HEK293 (cell line): ENCODE results near the gene BMP2K.

Experiments used
- CTCF ChIA-PET: fragments of 350-600 bp; formaldehyde crosslinking; extraction: SDS; loops from one replicate; lab custom pipeline; 2021; ENCODE audit warnings: antibody characterized with exemption; lab: Yijun Ruan, JAX
- POLR2A ChIA-PET: fragments of 300-600 bp; formaldehyde crosslinking; extraction: SDS; loops from one replicate; lab custom pipeline; 2020; ENCODE audit warnings: antibody characterized with exemption, inconsistent platforms; lab: Yijun Ruan, JAX
- H3K27ac ChIP-seq: fragments of 200-500 bp; sonication (Bioruptor generic); 2 replicates; pipeline ENCODE4 v1.5.1; 2014; ENCODE audit warnings: low read depth, low read length, control low read depth, inconsistent platforms; ENCODE audit errors: extremely low read depth
- H3K36me3 ChIP-seq, 2 experiments: fragments of 200-500 bp in 1 of 2; sonication (Bioruptor generic) in 1 of 2; 1 replicate in 1 of 2; 2 replicates in 1 of 2; pipeline ENCODE4 v1.5.1; 2014 to 2017; ENCODE audit warnings: inconsistent platforms in 2 of 2, low read length in 2 of 2; ENCODE audit not compliant: control insufficient read depth in 2 of 2, insufficient read depth in 1 of 2
- H3K4me1 ChIP-seq: fragments of 200-500 bp; sonication (Bioruptor generic); 2 replicates; pipeline ENCODE4 v1.5.1; 2014; ENCODE audit warnings: mild to moderate bottlenecking, low read length, inconsistent platforms; ENCODE audit not compliant: control insufficient read depth, insufficient read depth
- H3K4me3 ChIP-seq: 2 replicates; pipeline ENCODE4 v1.5.1; 2011; ENCODE audit warnings: low read depth, mild to moderate bottlenecking, control low read depth, low read length, moderate library complexity
- H3K9me3 ChIP-seq: fragments of 200-500 bp; sonication (Bioruptor generic); 2 replicates; pipeline ENCODE4 v1.5.1; 2014; ENCODE audit warnings: low read depth, low read length, inconsistent platforms; ENCODE audit not compliant: control insufficient read depth, insufficient read depth
- FEZF1 ChIP-seq: fragments of 450-650 bp; formaldehyde crosslinking; IDR thresholded peaks from 2 replicates; pipeline ENCODE4 v1.5.1; 2016; ENCODE audit warnings: missing biosample characterization, missing genetic modification characterization
- HOXA7 ChIP-seq: sonication (generic); formaldehyde crosslinking; IDR thresholded peaks from 2 replicates; pipeline ENCODE4 v1.8.1; 2022; ENCODE audit warnings: missing genetic modification reagents, borderline replicate concordance
- PRDM1 ChIP-seq: fragments of 450-650 bp; formaldehyde crosslinking; IDR thresholded peaks from 2 replicates; pipeline ENCODE4; 2016; ENCODE audit warnings: missing biosample characterization, missing genetic modification characterization
- PRDM6 ChIP-seq: fragments of 450-650 bp; formaldehyde crosslinking; IDR thresholded peaks from 2 replicates; pipeline ENCODE4 v1.5.1; 2017; ENCODE audit warnings: missing biosample characterization, missing genetic modification characterization
- RBAK ChIP-seq: fragments of 450-650 bp; formaldehyde crosslinking; IDR thresholded peaks from 2 replicates; pipeline ENCODE4 v1.5.1; 2016; ENCODE audit warnings: missing biosample characterization, missing genetic modification characterization
- ZBTB20 ChIP-seq: fragments of 450-650 bp; formaldehyde crosslinking; IDR thresholded peaks from 2 replicates; pipeline ENCODE4 v1.5.1; 2016; ENCODE audit warnings: missing biosample characterization, missing genetic modification characterization
- ZBTB26 ChIP-seq: fragments of 450-650 bp; formaldehyde crosslinking; optimal IDR thresholded peaks from 2 replicates; pipeline ENCODE3; 2016; ENCODE audit warnings: missing biosample characterization, mild to moderate bottlenecking, missing genetic modification characterization
- ZBTB48 ChIP-seq: fragments of 450-650 bp; formaldehyde crosslinking; IDR thresholded peaks from 2 replicates; pipeline ENCODE4 v1.5.1; 2016; ENCODE audit warnings: missing biosample characterization, missing genetic modification characterization
- ZBTB6 ChIP-seq: fragments of 450-650 bp; formaldehyde crosslinking; IDR thresholded peaks from 2 replicates; pipeline ENCODE4 v1.5.1; 2017; ENCODE audit warnings: missing biosample characterization, missing genetic modification characterization
- ZNF138 ChIP-seq: fragments of 450-650 bp; formaldehyde crosslinking; IDR thresholded peaks from 2 replicates; pipeline ENCODE4 v1.5.1; 2016; ENCODE audit warnings: missing biosample characterization, missing genetic modification characterization, borderline replicate concordance
- ZNF18 ChIP-seq: fragments of 450-650 bp; formaldehyde crosslinking; IDR thresholded peaks from 2 replicates; pipeline ENCODE4 v1.5.1; 2016; ENCODE audit warnings: missing biosample characterization, missing genetic modification characterization
- ZNF2 ChIP-seq: fragments of 450-650 bp; formaldehyde crosslinking; IDR thresholded peaks from 2 replicates; pipeline ENCODE4 v1.5.1; 2016; ENCODE audit warnings: missing biosample characterization, missing genetic modification characterization
- ZNF558 ChIP-seq: fragments of 450-650 bp; formaldehyde crosslinking; IDR thresholded peaks from 2 replicates; pipeline ENCODE4 v1.5.1; 2016; ENCODE audit warnings: missing biosample characterization, missing genetic modification characterization
- ZNF596 ChIP-seq: fragments of 450-650 bp; IDR thresholded peaks from 2 replicates; pipeline ENCODE4 v1.5.0; 2018; ENCODE audit warnings: missing biosample characterization, mild to moderate bottlenecking, missing genetic modification characterization, moderate library complexity
- ZNF776 ChIP-seq: fragments of 450-650 bp; formaldehyde crosslinking; IDR thresholded peaks from 2 replicates; pipeline ENCODE4 v1.5.0; 2017; ENCODE audit warnings: missing biosample characterization, missing genetic modification characterization, borderline replicate concordance
- ZNF837 ChIP-seq: fragments of 450-650 bp; formaldehyde crosslinking; IDR thresholded peaks from 2 replicates; pipeline ENCODE4 v1.5.1; 2016; ENCODE audit warnings: missing biosample characterization, missing genetic modification characterization
- ZSCAN23 ChIP-seq: fragments of 450-650 bp; formaldehyde crosslinking; IDR thresholded peaks from 2 replicates; pipeline ENCODE4 v1.5.1; 2016; ENCODE audit warnings: missing biosample characterization, missing genetic modification characterization

The BMP2K gene

GRCh38 chr4:78778530-78778929 lies 2.4 kb downstream of the BMP2K start (continued):
- no peak for TF ChIP-seq ZNF18 (tag by site-specific recombination)

GRCh38 chr4:78779280-78779679 lies 3.1 kb downstream of the BMP2K start:
- ChIA-PET CTCF (interaction anchor here (0.8 to 1.0 kb wide), 4 partner anchors 18 to 135 kb away, joined by 3 to 5 read pairs (median 4); no protein-coding TSS in a partner anchor), POLR2A (no interaction called here)
- TF ChIP-seq ZBTB48 (tag by site-specific recombination) (0 out of 2 replicates have a peak, but pooled peaks have one; percentile 41), FEZF1 (peak; percentile 71), PRDM6 (tag by site-specific recombination) (peak; percentile 100), ZBTB20 (tag by site-specific recombination) (no peak), PRDM1 (tag by site-specific recombination) (0 out of 2 replicates have a peak, but pooled peaks have one; percentile 9)
- Histone ChIP-seq H3K36me3 (no peaks in the 10 kb centered on the region), H3K9me3 (no peaks in the 10 kb centered on the region), H3K4me1 (0 out of 2 replicates have a peak, but pooled peaks cover 5% of the 10 kb centered on the region), H3K4me3 (no peak overlapping the region), H3K27ac (no peak overlapping the region)

GRCh38 chr4:78780093-78780492 lies 3.9 kb downstream of the BMP2K start:
- H3K9me3 ChIP-seq: no peaks in the 10 kb centered on the region
- no peaks in the 10 kb centered on the region for H3K36me3 ChIP-seq
- TF ChIP-seq ZBTB26 (no peak), ZNF558 (tag by site-specific recombination) (no peak), ZNF776 (tag by site-specific recombination) (no peak), ZNF596 (tag by site-specific recombination) (no peak), ZNF2 (tag by site-specific recombination) (no peak), HOXA7 (CRISPR knock-in tag) (no peak), ZNF138 (tag by site-specific recombination) (no peak), FEZF1 (no peak), RBAK (tag by site-specific recombination) (no peak), ZNF837 (tag by site-specific recombination) (no peak), ZSCAN23 (tag by site-specific recombination) (no peak), ZBTB6 (tag by site-specific recombination) (no peak)
- TF ChIP-seq, all 188 proteins: peak for 0
- Histone ChIP-seq H3K4me1 (0 out of 2 replicates have a peak, but pooled peaks cover 3% of the 10 kb centered on the region), H3K27ac (no peak overlapping the region), H3K4me3 (no peak overlapping the region)
- ChIA-PET CTCF (no interaction called here), POLR2A (no interaction called here)
